Activated CD4-positive, CD25-positive, alpha-beta regulatory T cell treated with anti-CD3 and anti-CD28 coated beads, Interleukin-2, amount 50 U/mL, for 72 hours (primary cell): ENCODE results near the gene RERE.
A peak's percentile ranks its signal among the peaks of the same experiment; 100 is the strongest.

Experiments
- DNase-seq: peaks from one replicate; pipeline ENCODE4 v3.0.0; 2021

The RERE gene

GRCh38 chr1:8435569-8436071 is 381.8 kb downstream of the RERE start:
- DNase-seq = no peak

DNA sequence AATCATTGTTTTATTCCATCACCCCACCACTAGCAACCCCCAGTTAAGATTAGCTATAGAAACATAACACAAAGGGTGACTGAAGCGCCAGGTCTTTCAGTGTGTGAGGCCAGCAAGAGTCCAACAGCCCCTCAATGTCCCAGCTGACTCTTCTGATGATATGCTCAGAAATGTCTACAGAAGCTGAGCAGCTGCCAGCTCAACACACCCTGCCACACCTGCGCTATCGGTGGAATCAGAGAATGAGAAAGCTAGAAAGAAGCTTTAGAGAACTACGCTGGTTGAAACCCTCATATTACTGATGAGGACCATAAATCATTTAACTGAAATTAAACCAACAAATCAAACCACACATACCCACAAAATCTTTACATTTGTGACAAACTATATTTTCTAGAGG is 383.3 kb downstream of the RERE start:
- DNase-seq = no peak

DNA sequence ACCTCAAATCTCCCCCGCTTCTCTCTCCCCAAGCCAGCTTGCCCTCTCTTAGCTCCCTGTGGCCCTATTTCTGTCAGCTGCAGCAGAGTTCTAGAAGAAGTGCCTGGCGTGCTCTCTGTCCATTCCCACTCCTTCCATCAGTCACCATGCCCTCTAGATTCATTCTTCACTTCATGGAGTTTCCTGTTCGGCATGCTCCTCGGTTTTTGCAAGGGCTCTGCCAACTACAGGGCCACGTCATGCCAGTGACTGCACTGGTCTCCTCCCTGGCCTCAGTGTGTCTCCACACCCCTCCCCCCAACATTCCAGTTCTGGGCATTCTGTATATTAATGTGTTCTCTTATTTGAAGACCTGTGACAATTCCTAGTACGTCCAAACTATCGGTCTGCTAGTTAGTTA is 385.7 kb downstream of the RERE start:
- no peak for DNase-seq

DNA sequence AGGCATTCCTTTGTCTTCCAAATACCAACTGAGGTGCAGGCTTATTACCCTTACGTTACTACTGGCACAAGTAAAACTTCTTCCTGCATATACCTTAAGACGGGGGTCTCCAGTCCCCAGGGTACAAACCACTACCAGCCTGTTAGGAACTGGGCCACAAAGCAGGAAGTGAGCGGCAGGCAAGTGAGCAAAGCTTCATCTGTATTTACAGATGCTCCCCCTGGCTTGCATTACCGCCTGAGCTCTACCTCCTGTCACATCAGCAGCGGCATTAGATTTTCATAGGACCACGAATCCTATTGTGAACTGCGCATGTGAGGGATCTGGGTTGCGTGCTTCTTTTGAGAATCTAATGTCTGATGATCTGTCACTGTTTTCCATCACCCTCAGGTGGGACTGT is 386.4 kb downstream of the RERE start:
- DNase-seq = no peak

- no peak for DNase-seq
Observed at GRCh38 chr1:8430476-8430875, 387.0 kb downstream of the RERE start.

DNA sequence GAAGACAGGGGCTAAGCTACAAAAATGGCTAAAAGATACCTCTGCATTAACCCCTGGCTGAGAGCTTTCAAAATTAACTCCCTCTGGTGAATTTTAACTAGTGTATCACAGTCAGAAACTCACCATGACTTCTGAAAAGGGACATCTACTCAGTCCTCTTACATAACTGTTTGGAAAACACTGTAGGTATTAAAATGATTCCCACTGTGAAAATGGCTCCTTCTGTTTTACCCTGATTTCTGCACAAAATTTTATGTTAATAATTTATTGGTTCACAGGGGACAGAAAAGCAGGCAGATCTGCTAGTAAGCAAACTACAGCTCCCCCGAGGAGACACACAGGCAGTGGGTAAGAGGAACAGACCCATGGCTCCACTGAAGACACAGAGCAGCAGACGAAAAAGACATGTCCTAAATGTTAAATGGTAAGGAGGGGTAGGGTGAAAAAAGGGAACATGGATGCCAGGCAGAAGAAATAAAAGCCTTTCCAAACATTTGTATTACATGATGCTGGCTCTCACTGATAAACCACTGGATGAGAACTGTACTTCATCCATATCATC is 387.8 kb downstream of the RERE start:
- no peak for DNase-seq

DNA sequence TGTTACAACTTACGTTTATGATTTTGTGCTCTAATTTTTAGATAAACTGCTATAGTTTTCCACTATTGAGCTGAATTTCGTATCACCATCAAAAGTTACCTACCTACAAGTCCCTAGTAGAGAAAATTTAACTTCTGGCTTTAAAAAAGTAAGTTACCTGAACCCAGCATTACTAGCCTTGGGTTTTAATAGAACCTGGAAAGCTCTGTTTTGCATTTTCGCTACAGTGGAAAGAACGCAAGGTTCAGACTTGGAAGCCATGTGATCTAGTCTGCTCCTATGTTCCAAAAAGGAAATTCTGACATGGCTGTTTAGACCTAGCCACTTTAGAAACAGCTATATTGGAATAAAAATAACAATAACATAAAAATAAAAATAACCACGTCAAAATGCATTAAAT is 389.0 kb downstream of the RERE start:
- DNase-seq = no peak

- no peak for DNase-seq
Observed at GRCh38 chr1:8427986-8428385, 389.5 kb downstream of the RERE start.

GRCh38 chr1:8427493-8427892 is 389.9 kb downstream of the RERE start:
- no peak for DNase-seq

- DNase-seq = no peak
Observed at GRCh38 chr1:8426996-8427395, 390.4 kb downstream of the RERE start.

GRCh38 chr1:8425781-8426161 is 391.7 kb downstream of the RERE start:
- no peak for DNase-seq

GRCh38 chr1:8425150-8425780 is 392.2 kb downstream of the RERE start:
- DNase-seq = no peak

DNA sequence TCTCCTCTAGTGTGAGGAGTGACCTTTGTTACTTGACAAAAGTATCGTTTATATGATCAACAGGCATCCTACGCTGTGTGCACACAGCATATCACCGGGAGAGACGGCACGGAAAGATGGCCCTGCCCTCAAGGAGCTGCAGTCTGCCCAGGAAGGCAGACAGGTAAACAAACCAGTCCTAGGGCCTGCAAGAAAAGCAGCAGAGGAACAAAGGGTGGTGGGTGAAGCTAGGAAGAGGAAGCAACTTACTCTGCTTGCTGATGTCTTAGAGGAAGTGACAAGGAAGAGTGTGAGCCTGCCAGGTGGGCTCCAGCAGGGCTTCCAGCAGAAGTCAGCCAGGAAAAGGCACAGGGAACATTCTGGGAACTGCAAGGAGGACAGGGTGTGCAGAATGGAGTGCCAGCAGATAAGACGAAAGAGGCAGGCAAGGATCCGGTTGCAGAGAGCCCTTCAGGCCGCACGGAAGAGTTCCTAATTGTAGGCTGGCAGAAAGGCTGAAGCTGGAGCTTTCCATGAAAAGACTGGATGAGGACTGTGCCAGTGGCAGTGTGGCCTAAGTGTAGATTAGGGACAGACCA is 392.8 kb downstream of the RERE start:
- DNase-seq = peak; percentile 49

DNA sequence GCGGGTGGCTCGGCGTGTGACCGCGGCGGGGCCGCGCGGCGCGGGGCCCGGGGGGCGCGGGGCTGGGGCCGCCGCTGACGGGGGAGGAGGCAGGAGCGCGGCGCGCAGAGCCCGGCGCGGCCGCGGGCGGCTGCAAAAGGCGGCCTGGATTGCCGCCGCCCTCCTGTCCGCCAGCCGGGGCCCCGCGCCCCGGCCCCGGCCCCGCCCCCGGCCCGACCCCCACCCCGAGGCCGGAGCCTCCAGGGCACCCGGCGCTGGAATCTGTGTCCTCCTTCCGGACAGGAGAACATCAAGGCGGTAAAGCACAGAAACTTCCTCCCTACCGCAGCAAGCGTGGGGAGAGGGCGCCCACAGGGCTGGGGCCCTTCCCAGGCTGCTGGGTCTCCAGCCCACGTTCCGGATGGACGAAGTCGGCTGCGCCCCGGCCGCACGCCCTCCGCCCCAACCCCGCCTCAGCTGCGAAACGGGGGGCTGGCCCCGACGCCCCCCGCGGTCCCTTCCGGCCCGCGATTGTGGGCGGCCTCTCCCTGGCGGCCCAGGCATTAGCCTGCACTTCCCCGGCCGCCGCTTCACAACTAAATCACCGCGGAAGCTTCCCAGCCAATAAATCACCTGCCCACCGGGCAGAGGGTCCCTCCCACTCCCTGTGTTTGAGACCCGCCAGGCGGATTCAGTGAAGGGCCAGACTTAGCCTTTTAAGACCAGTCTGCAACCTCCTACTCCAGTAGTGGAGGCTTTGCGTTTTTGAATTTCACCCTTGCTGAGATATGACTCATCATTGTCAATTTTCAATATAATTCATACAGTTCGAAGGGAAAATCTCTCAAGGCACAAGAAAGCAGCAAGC is 393.5 kb downstream of the RERE start:
- peak; percentile 56 for DNase-seq

- DNase-seq = peak; percentile 57
Observed at GRCh38 chr1:8423269-8423691, 394.2 kb downstream of the RERE start.

DNA sequence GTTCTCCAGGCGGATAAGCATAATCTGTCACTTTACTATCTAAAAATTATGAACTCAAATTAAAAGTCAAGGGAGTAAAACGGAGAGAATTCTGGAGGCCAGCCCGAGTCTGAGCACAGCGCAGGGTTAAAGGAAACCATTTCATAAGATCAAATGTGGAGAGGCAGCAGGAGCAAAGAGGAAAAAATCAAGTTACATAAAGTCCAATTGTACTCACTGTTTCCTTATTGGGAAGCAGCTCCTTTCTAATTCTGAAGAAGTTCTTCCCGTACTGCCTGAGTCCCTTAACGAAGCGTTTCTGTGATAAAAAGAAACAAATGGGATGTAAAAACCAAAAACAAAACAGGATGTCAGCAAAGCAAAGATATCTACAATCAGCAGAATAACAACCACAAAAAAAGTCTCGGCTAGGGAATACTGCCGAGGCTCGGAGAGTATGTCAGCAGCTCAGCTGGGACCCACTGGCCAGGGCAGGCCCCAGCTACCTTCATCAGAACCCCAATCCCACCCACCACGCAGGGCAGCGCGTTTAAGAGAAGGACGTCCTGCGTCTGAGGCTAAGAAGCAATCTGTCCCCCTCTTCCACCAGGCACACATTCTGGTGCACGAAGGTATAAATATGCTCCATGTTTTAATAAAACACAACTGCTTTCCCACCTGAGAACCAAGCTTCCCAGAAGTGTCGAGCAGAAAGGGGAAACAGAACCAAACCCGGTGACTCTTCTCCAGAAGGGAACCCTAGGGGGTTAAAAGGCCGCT is 394.8 kb downstream of the RERE start:
- no peak for DNase-seq

- no peak for DNase-seq
Observed at GRCh38 chr1:8421721-8422120, 395.7 kb downstream of the RERE start.

DNA sequence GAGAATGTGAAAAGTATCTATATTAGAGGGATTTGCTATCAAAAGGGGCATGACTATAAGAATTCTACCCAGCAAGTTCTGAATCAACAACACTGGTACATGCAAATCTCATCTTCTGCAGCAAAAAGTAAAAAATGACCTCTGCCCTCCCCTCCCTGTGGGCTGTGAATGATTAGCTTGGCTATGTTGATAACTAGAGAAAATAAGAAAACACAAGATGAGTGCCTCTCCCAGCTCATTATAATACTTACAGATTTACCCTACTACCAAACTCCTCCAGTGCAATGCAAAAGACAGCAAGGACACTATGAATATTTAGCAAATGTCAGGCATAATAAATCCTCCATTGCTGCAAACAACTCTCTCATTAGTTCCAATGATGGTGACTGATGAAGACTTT is 397.1 kb downstream of the RERE start:
- no peak for DNase-seq

DNA sequence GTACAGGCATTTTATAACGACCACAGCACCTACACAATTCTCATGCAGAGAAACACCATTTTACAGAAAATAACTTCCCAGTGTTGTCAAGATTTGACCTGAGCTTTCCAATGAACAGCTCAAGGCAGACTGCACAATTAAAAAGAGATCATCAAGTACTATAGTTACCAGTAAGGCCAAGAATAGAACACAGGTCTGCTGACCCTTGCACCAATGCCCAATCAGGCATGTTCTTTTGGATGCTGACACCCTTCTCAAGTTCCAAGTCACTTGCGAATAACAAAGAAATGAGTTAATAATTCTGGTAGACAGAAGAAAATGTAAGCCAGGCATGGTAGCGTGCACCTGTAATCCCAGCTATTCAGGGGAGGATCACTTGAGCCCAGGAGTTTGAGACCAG is 397.6 kb downstream of the RERE start:
- DNase-seq = no peak

- DNase-seq = no peak
Observed at GRCh38 chr1:8419172-8419571, 398.3 kb downstream of the RERE start.

DNA sequence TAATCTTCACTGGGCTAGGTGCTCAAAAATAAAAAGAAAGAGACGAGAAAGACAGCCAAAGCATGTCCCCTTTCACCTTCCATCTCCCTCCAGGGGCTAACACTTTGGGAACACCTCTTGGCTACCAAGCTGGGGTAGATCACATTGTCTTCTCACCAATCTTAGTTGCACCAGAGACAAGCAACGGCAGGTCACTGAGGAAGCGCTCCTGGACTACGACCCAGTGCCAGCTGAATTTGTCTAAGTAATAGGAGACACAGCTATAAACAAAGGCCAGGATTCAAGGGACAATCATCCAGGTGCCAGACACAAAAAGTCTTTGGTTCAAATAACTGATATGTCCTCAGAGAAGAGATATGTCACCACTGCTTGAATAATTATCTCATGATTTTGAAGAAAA is 399.1 kb downstream of the RERE start:
- no peak for DNase-seq

DNA sequence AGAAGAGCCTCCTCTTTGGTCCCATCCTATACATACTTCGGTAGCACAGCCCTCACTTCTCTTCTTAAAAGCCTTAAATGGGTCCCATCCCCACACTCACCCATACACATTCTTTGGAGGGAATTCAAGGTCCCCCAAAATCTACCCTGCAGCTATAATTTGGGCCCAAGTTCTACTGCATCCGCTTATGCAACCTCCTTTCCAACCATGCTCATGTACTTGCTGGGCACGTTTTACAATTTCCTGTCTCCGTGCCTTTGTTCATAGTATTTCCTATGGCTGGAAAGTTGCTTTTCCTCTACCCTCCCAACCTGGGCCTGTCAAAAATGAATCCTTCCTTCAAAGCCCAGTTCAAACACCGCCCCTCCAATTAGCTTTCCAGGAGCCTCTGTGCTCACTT is 399.8 kb downstream of the RERE start:
- DNase-seq = no peak

GRCh38 chr1:8416881-8417280 is 400.6 kb downstream of the RERE start:
- DNase-seq = no peak
